Right lobe of liver (tissue), 6 donors: ENCODE results near the gene LDLRAD4. TPM values are rescaled to one million over a fixed set of nuclear protein-coding genes. Genes with fewer than 3 reads are reported as not detected.

Source experiments
- ATAC-seq, 4 donors: fragments of 200-7000 bp; cut with Tn5 transposase; one replicate each; pipeline ENCODE4 v1.9.1; 2020; ENCODE audit warnings: mild to moderate bottlenecking in 4 of 4, moderate library complexity in 4 of 4
- DNase-seq, 3 donors: peaks; one replicate each; pipeline ENCODE4 v3.0.0-alpha.2; 2020
- H3K27ac ChIP-seq, 3 donors: fragments of 200-600 bp; one replicate each; pipeline ENCODE4 v1.8.0; 2022
- H3K27me3 ChIP-seq, 2 donors: fragments of 200-600 bp; one replicate each; pipeline ENCODE4 v1.8.0; 2022
- H3K36me3 ChIP-seq, 4 donors: fragments of 200-600 bp; sonication (generic) in 1 of 4; one replicate each; pipeline versions ENCODE4 v1.5.1 to v1.8.0; 2017 to 2022; ENCODE audit warnings: control low read depth in 1 of 4
- H3K4me1 ChIP-seq, 4 donors: fragments of 200-600 bp; sonication (generic) in 1 of 4; one replicate each; pipeline versions ENCODE4 v1.5.1 to v1.8.0; 2017 to 2022; ENCODE audit warnings: control low read depth in 1 of 4
- H3K4me3 ChIP-seq, 3 donors: fragments of 200-600 bp; one replicate each; pipeline ENCODE4 v1.8.0; 2022
- H3K9me3 ChIP-seq, 4 donors: fragments of 200-600 bp; sonication (generic) in 1 of 4; one replicate each; pipeline versions ENCODE4 v1.5.1 to v1.8.0; 2017 to 2022; ENCODE audit warnings: control low read depth in 1 of 4
- POLR2A ChIP-seq: fragments of 450-650 bp; IDR thresholded peaks from one replicate; pipeline ENCODE4 v1.6.1; 2017; ENCODE audit warnings: antibody characterized with exemption, mild to moderate bottlenecking
- WGBS: methylation state at CpG from one replicate; pipeline ENCODE4 v1.1.6; 2018; ENCODE audit warnings: low coverage, low lambda C conversion rate; ENCODE audit not compliant: insufficient coverage; ENCODE audit errors: missing lambda C conversion rate; 5-methylcytosine and 5-hydroxymethylcytosine counted together
- intact Hi-C, 2 donors: fragments of 100-400 bp; cut with DNase I; formaldehyde crosslinking; loops; one replicate each; pipeline versions ENCODE4 v1.11.2 to v1.14.1; 2022
- total RNA-seq, 6 experiments: library from RNA; depleted of rRNA in 2 of 6; stranded (reverse); fragments of >200 nt in 2 of 6; fragmentation: NEBNext Ultra II Directional in 3 of 6; extraction: Animal tissue kit (Norgen Biotek cat#: 25700) in 3 of 6; gene quantifications; one replicate each; pipeline versions ENCODE4 v1.1.0 to v1.2.4, GENCODE V29; 2016 to 2023
- TF ChIP-seq, protein P1 (sequence below), 4 donors: fragments of 200-600 bp in 3 of 4; fragments of 450-650 bp in 1 of 4; IDR thresholded peaks; one replicate each; pipeline versions ENCODE4 v1.5.1 to v1.8.0; 2016 to 2022; ENCODE audit warnings: antibody characterized with exemption in 4 of 4, mild to moderate bottlenecking in 2 of 4
- donor health status: DM: no; HTN: yes; CAD: no.
- donor health status: DM: no; HTN: no; CAD: no.
- donor health status: DM: no; HTN: no; CAD: no.
- donor health status: DM: no; HTN: yes; CAD: no.
- donor health status: DM: no; HTN: yes; CAD: no.

The LDLRAD4 gene
- total RNA-seq, 6 experiments from 2014 or later, result 10.6 to 66.4 (median 18.7) TPM

- Histone ChIP-seq H3K4me3 (peak overlapping the region in 2 of 3 donors; percentile 0 to 25), H3K36me3 (no peaks in the 10 kb centered on the region), H3K9me3 (no peaks in the 10 kb centered on the region), H3K4me1 (peaks cover 0 to 41% (median 17%) of the 10 kb centered on the region in 4 donors), H3K27me3 (no peaks in the 10 kb centered on the region), H3K27ac (peak overlapping the region; percentile 84 to 95 (median 91))
- intact Hi-C loops, result no loop called here
- TF ChIP-seq POLR2A, result peak; percentile 50
- TF ChIP-seq, protein P1, sequence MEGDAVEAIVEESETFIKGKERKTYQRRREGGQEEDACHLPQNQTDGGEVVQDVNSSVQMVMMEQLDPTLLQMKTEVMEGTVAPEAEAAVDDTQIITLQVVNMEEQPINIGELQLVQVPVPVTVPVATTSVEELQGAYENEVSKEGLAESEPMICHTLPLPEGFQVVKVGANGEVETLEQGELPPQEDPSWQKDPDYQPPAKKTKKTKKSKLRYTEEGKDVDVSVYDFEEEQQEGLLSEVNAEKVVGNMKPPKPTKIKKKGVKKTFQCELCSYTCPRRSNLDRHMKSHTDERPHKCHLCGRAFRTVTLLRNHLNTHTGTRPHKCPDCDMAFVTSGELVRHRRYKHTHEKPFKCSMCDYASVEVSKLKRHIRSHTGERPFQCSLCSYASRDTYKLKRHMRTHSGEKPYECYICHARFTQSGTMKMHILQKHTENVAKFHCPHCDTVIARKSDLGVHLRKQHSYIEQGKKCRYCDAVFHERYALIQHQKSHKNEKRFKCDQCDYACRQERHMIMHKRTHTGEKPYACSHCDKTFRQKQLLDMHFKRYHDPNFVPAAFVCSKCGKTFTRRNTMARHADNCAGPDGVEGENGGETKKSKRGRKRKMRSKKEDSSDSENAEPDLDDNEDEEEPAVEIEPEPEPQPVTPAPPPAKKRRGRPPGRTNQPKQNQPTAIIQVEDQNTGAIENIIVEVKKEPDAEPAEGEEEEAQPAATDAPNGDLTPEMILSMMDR (IDR thresholded peaks at IDR 0.05), result no peak
- ATAC-seq (peak; percentile 51 to 68 (median 64)), DNase-seq (no peak)
- 35% methylated on average over 13 of the region's 13 CpGs for whole genome bisulfite sequencing
These were observed 41.7 kb upstream of the LDLRAD4 start for GRCh38 chr18:13176847-13177246.

- no peak for TF ChIP-seq POLR2A
- TF ChIP-seq, protein P1 (IDR thresholded peaks at IDR 0.05), result no peak
- no peak overlapping the region for H3K4me3 ChIP-seq
- WGBS, result 94% methylated on average over 2 of the region's 7 CpGs
- intact Hi-C loops, result no loop called here
- no peaks in the 10 kb centered on the region for H3K36me3 ChIP-seq
- peaks cover 0 to 43% (median 17%) of the 10 kb centered on the region in 4 donors for H3K4me1 ChIP-seq
- H3K9me3 ChIP-seq, result no peaks in the 10 kb centered on the region
- no peak for ATAC-seq
- no peaks in the 10 kb centered on the region for H3K27me3 ChIP-seq
- no peak for DNase-seq
- H3K27ac ChIP-seq, result peak overlapping the region in 1 of 3 donors; percentile 91
These were observed 40.4 kb upstream of the LDLRAD4 start for GRCh38 chr18:13178197-13178596.

DNA sequence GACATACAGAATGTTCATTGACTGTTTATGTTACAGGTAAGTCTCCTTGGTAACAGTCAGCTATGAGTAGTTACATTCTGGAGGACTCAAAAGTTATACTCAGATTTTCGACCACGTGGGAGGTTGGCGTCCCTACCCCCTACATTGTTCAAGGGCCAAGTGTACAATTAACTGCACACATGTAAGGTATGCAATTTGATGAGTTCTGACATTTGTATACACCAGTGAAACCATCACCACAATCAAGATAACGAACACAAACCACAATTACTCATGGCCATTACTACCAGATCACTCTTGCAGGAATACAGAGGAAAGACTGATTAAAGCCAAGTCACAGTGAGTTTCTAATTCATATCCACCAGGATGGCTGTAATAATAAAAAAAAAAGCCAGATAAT is 39.6 kb upstream of the LDLRAD4 start:
- Histone ChIP-seq H3K36me3 (no peaks in the 10 kb centered on the region), H3K9me3 (no peaks in the 10 kb centered on the region), H3K27me3 (no peaks in the 10 kb centered on the region), H3K4me3 (no peak overlapping the region), H3K4me1 (peaks cover 0 to 51% (median 21%) of the 10 kb centered on the region in 4 donors), H3K27ac (peak overlapping the region; percentile 41 to 71 (median 52))
- WGBS, result 84% methylated on average over 4 of the region's 4 CpGs
- no peak for TF ChIP-seq POLR2A
- TF ChIP-seq, protein P1 (IDR thresholded peaks at IDR 0.05), result no peak
- ATAC-seq (no peak), DNase-seq (no peak)
- intact Hi-C loops, result no loop called here

DNA sequence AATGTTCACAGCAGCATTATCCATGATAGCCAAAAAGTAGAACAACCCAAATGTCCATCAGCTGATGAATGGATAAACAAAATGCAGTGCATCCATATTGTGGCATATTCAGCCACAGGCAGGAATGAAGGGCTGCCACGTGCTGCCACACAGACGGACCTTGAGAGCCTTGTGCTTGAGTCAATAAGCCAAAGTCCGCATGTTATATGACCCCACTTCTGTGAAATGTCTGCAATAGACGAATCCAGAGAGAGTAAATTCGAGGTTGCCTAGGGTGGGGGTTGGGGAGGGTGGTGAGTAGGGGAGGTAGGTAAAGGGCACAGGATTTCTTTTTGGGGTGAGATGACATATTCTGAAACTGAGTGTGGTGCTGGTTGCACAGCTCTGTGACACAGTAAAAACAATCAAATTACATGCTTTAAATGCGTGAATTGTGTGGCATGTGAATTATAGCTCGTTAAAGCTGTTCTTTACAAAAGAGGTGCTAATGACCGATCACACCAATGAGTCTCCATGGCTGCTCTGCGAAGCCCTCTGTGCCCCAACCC is 38.9 kb upstream of the LDLRAD4 start:
- H3K27me3 ChIP-seq, result no peaks in the 10 kb centered on the region
- ATAC-seq (peak; percentile 51 to 74 (median 59)), DNase-seq (peak; percentile 69 to 81 (median 78))
- WGBS, result 26% methylated on average over 8 of the region's 9 CpGs
- intact Hi-C loops, result no loop called here
- H3K9me3 ChIP-seq, result no peaks in the 10 kb centered on the region
- no peak overlapping the region for H3K4me3 ChIP-seq
- H3K4me1 ChIP-seq, result peaks cover 0 to 57% (median 24%) of the 10 kb centered on the region in 4 donors
- H3K36me3 ChIP-seq, result no peaks in the 10 kb centered on the region
- peak overlapping the region; percentile 41 to 71 (median 66) for H3K27ac ChIP-seq
- TF ChIP-seq POLR2A, result peak; percentile 44
- TF ChIP-seq, protein P1 (IDR thresholded peaks at IDR 0.05), result no peak
